A549 (cell line): ENCODE results near the gene SLC4A4. TPM values are rescaled to one million over a fixed set of nuclear protein-coding genes. Genes with fewer than 3 reads are reported as not detected.

ENCODE experiments used
- ATAC-seq, 2 experiments: fragments of 200-7000 bp in 1 of 2; fragments of >200 bp in 1 of 2; cut with Nextera tagmentation in 1 of 2; cut with Tn5 transposase in 1 of 2; 3 replicates each; pipeline versions ENCODE4 v1.8.0 to v1.9.1; 2018 to 2020; ENCODE audit warnings: mild to moderate bottlenecking in 1 of 2, moderate library complexity in 1 of 2
- CTCF ChIA-PET: fragments of 300-600 bp; sonication (Branson Sonifier 250); formaldehyde crosslinking; extraction: SDS; loops from one replicate; lab custom pipeline; 2021; ENCODE audit warnings: antibody characterized with exemption, inconsistent platforms; lab: Yijun Ruan, JAX
- POLR2A ChIA-PET: fragments of 350-600 bp; formaldehyde crosslinking; extraction: SDS; loops from one replicate; lab custom pipeline; 2021; ENCODE audit warnings: antibody characterized with exemption, inconsistent platforms; lab: Yijun Ruan, JAX
- DNase-seq, 2 experiments: peaks; one replicate each; pipeline versions ENCODE4 v3.0.0 to v3.0.0-alpha.2; 2011 to 2016; ENCODE audit warnings: low read depth in 1 of 2, low spot score in 1 of 2
- FAIRE-seq: peaks from 2 replicates; lab custom pipeline; 2011; peaks lifted over from hg19 to GRCh38; lab: Jason Lieb, UNC
- H3K27ac ChIP-seq, 2 experiments: fragments of >200 bp; sonication (Bioruptor Twin); formaldehyde crosslinking; 3 replicates each; pipeline ENCODE4 v1.5.1; 2016 to 2017
- H3K4me1 ChIP-seq: fragments of >200 bp; sonication (Bioruptor Twin); formaldehyde crosslinking; 3 replicates; pipeline ENCODE4 v1.6.1; 2016
- H3K4me2 ChIP-seq: fragments of >200 bp; sonication (Bioruptor Twin); formaldehyde crosslinking; 3 replicates; pipeline ENCODE4 v1.6.1; 2016
- H3K4me3 ChIP-seq: fragments of >200 bp; sonication (Bioruptor Twin); formaldehyde crosslinking; 3 replicates; pipeline ENCODE4 v1.5.1; 2016
- H3K9me3 ChIP-seq: fragments of >200 bp; sonication (Bioruptor Twin); formaldehyde crosslinking; 3 replicates; pipeline ENCODE4 v1.6.1; 2016
- BCL3 ChIP-seq: fragments of >200 bp; sonication (Bioruptor Twin); formaldehyde crosslinking; IDR thresholded peaks from 3 replicates; pipeline ENCODE4 v1.6.1; 2016
- BHLHE40 ChIP-seq: IDR thresholded peaks from 2 replicates; pipeline ENCODE4 v1.6.1; 2012; ENCODE audit warnings: low read depth, low read length, inconsistent platforms
- CHD4 ChIP-seq: fragments of 200-600 bp; sonication (generic); IDR thresholded peaks from 2 replicates; pipeline ENCODE4 v1.6.1; 2016; ENCODE audit warnings: antibody characterized with exemption, mild to moderate bottlenecking, borderline replicate concordance
- EHF ChIP-seq: fragments of 250-450 bp; sonication (Bioruptor Pico); IDR thresholded peaks from 2 replicates; pipeline ENCODE4 v1.5.0; 2020; ENCODE audit warnings: mild to moderate bottlenecking
- GATA3 ChIP-seq: IDR thresholded peaks from 2 replicates; pipeline ENCODE4 v1.6.1; 2012; ENCODE audit warnings: borderline replicate concordance
- HOXA7 ChIP-seq: fragments of 250-450 bp; sonication (Bioruptor Pico); IDR thresholded peaks from 2 replicates; pipeline ENCODE4 v1.5.0; 2020; ENCODE audit warnings: mild to moderate bottlenecking, moderate library complexity
- HOXB13 ChIP-seq: fragments of 250-450 bp; sonication (Bioruptor Pico); IDR thresholded peaks from 2 replicates; pipeline ENCODE4 v1.5.0; 2020; ENCODE audit warnings: low read depth, mild to moderate bottlenecking, moderate library complexity
- JUN ChIP-seq, 2 experiments: fragments of >200 bp; sonication (Bioruptor Twin); formaldehyde crosslinking; IDR thresholded peaks; 2 replicates in 1 of 2; 3 replicates in 1 of 2; pipeline ENCODE4 v1.6.1; 2016 to 2017
- JUNB ChIP-seq: fragments of >200 bp; sonication (Bioruptor Twin); formaldehyde crosslinking; IDR thresholded peaks from 2 replicates; pipeline ENCODE4 v1.6.1; 2016
- KDM5A ChIP-seq: fragments of 200-600 bp; sonication (generic); IDR thresholded peaks from 2 replicates; pipeline ENCODE4 v1.6.1; 2016; ENCODE audit warnings: antibody characterized with exemption, mild to moderate bottlenecking
- NPAS2 ChIP-seq: fragments of 250-450 bp; sonication (Bioruptor Pico); IDR thresholded peaks from 2 replicates; pipeline ENCODE4 v1.8.0; 2022; ENCODE audit warnings: mild to moderate bottlenecking, moderate library complexity, borderline replicate concordance
- PBX3 ChIP-seq: IDR thresholded peaks from 2 replicates; pipeline ENCODE4 v1.6.1; 2012
- POLR2A ChIP-seq: IDR thresholded peaks from 2 replicates; pipeline ENCODE4 v1.6.1; 2012; ENCODE audit warnings: mild to moderate bottlenecking, low read length
- RAD21 ChIP-seq, 2 experiments: fragments of >200 bp in 1 of 2; sonication (Bioruptor Twin) in 1 of 2; formaldehyde crosslinking in 1 of 2; IDR thresholded peaks in 1 of 2; conservative IDR thresholded peaks in 1 of 2; 2 replicates in 1 of 2; 3 replicates in 1 of 2; pipeline ENCODE4 v1.6.1; 2012 to 2018; ENCODE audit warnings: inconsistent platforms in 1 of 2
- RARB ChIP-seq: fragments of 250-450 bp; sonication (Bioruptor Pico); IDR thresholded peaks from 2 replicates; pipeline ENCODE4 v1.8.0; 2021; ENCODE audit warnings: mild to moderate bottlenecking, moderate library complexity
- REST ChIP-seq: fragments of 200-600 bp; sonication (generic); IDR thresholded peaks from 2 replicates; pipeline ENCODE4 v1.6.1; 2016; ENCODE audit warnings: antibody characterized with exemption, mild to moderate bottlenecking, moderate library complexity
- SMC3 ChIP-seq: fragments of >200 bp; sonication (Bioruptor Twin); formaldehyde crosslinking; IDR thresholded peaks from 3 replicates; pipeline ENCODE4 v1.6.1; 2018; ENCODE audit warnings: inconsistent platforms
- TFCP2L1 ChIP-seq: fragments of 250-450 bp; sonication (Bioruptor Pico); IDR thresholded peaks from 2 replicates; pipeline ENCODE4 v1.5.0; 2021; ENCODE audit warnings: mild to moderate bottlenecking
- TP53 ChIP-seq: fragments of 250-450 bp; sonication (Bioruptor Pico); IDR thresholded peaks from 2 replicates; pipeline ENCODE4 v1.5.0; 2021; ENCODE audit warnings: mild to moderate bottlenecking, moderate library complexity
- ZFP36 ChIP-seq: fragments of 450-650 bp; IDR thresholded peaks from 2 replicates; pipeline ENCODE4 v1.6.1; 2014; ENCODE audit warnings: borderline replicate concordance; ENCODE audit not compliant: partially characterized antibody
- ZNF302 ChIP-seq: fragments of 250-450 bp; sonication (Bioruptor Pico); IDR thresholded peaks from 2 replicates; pipeline ENCODE4 v1.9.0; 2021; ENCODE audit warnings: inconsistent platforms, mild to moderate bottlenecking, moderate library complexity
- WGBS: methylation state at CpG from one replicate; pipeline ENCODE4 v1.1.6; 2017; ENCODE audit errors: missing lambda C conversion rate; 5-methylcytosine and 5-hydroxymethylcytosine counted together
- polyA plus RNA-seq, 4 experiments: library from polyadenylated mRNA; depleted of rRNA in 3 of 4; stranded (reverse); fragments of >200 nt; fragmentation: RNase III in 1 of 4; extraction: RNeasy Plus Mini Kit Qiagen cat#74134 plus additional on column Dnase treatment in 1 of 4; gene quantifications; 2 replicates in 3 of 4; 3 replicates in 1 of 4; pipeline ENCODE4 v1.2.3, GENCODE V29; 2011 to 2017

SLC4A4 gene
- polyA plus RNA-seq, 2 of the 4 experiments (the other 2 are of a cell fraction) = 1.8 to 2.9 TPM

- no peak for TF ChIP-seq PBX3
- no peak for TF ChIP-seq EHF (CRISPR knock-in tag)
Observed at GRCh38 chr4:71446479-71447081, 107.8 kb downstream of the SLC4A4 start (continued).

DNA sequence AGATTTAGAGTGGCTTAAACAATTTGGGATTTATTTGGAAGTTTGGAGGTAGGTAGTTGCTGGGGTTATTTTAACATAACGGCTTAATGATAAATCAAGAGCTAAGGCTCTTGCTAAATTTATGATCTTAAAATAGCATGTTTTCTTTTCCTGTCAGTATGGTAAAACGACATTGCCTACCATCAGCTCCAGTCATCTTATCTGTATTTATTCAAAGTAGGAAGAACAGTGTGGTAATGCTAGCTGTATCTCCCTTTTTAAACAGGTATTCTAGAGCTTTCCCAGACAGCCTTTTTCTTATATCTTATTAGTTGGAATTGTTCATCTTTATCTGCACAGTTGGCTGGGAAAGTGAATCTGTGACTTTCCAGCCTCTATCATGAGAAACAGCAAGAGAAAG is 110.2 kb downstream of the SLC4A4 start:
- Histone ChIP-seq H3K9me3 (no peaks in the 10 kb centered on the region), H3K4me2 (no peak overlapping the region), H3K27ac (no peak overlapping the region), H3K4me3 (no peak overlapping the region), H3K4me1 (no peaks in the 10 kb centered on the region)
- DNase-seq = no peak
- 53% methylated on average over 2 of the region's 2 CpGs for WGBS
- no peak for TF ChIP-seq REST
- no peak for TF ChIP-seq BCL3
- no peak for TF ChIP-seq CHD4
- TF ChIP-seq JUNB = no peak
- TF ChIP-seq TP53 (CRISPR knock-in tag) = no peak
- no peak for TF ChIP-seq KDM5A
- no peak for TF ChIP-seq BHLHE40
- no peak for TF ChIP-seq ZNF302 (CRISPR knock-in tag)
- TF ChIP-seq POLR2A = no peak
- TF ChIP-seq TFCP2L1 = no peak
- no peak for TF ChIP-seq SMC3
- TF ChIP-seq ZFP36 = no peak
- no peak for TF ChIP-seq PBX3
- no peak for TF ChIP-seq RARB (CRISPR knock-in tag)
- no peak for TF ChIP-seq JUN (IDR thresholded peaks at IDR 0.05)
- no peak for TF ChIP-seq HOXB13 (CRISPR knock-in tag)
- no peak for TF ChIP-seq HOXA7 (CRISPR knock-in tag)
- TF ChIP-seq GATA3 = no peak
- no peak for TF ChIP-seq NPAS2 (CRISPR knock-in tag)
- no peak for TF ChIP-seq RAD21 (conservative IDR thresholded peaks at IDR 0.05 in 1 of 2, IDR thresholded peaks at IDR 0.05 in 1 of 2)
- ChIA-PET POLR2A (no interaction called here), CTCF (no interaction called here)
- no peak for ATAC-seq
- FAIRE-seq = no peak
